Measurements from ENCODE around the gene FGD3.

- TF ChIP-seq CTCF (IDR thresholded peaks at IDR 0.05) (no peak), POLR2AphosphoS5 (IDR thresholded peaks at IDR 0.05) (no peak), POLR2A (IDR thresholded peaks at IDR 0.05; ENCODE audit: low read depth) (no peak)
These were observed 112.6 kb downstream of the FGD3 start for GRCh38 chr9:93059715-93060578.

All from esophagus muscularis mucosa (tissue), 3 donors.